Measurements from ENCODE around the gene CLEC7A. TPM values are rescaled to one million over a fixed set of nuclear protein-coding genes. Genes with fewer than 3 reads are reported as not detected.

The CLEC7A gene
- 1 to 10 TPM; 1.7 to 2.2 (median 2.1) TPM for polyA plus RNA-seq (ENCODE audit: insufficient read length in 3 of 3)

- no peak for DNase-seq (ENCODE audit: low read depth in 3 of 3, low spot score in 2 of 3)
Observed at GRCh38 chr12:10130042-10130441, at the start of gene CLEC7A. TSS of gene CLEC7A (minus strand) at chr12:10130199. CDS start at chr12:10130082, 117 bp downstream.

GRCh38 chr12:10179776-10180181 is 49.8 kb upstream of the CLEC7A start:
- DNase-seq (ENCODE audit: low read depth in 3 of 3, low spot score in 2 of 3): no peak

GRCh38 chr12:10178821-10179220 is 48.8 kb upstream of the CLEC7A start, which contains the start of gene TMEM52B:
TSS of gene TMEM52B (plus strand) at chr12:10179032. CDS start at chr12:10179575, 543 bp downstream.
- DNase-seq (ENCODE audit: low read depth in 3 of 3, low spot score in 2 of 3): no peak

- DNase-seq (ENCODE audit: low read depth in 3 of 3, low spot score in 2 of 3): peak in 2 of 3 donors; percentile 41 to 44
Observed at GRCh38 chr12:10175846-10176636, 46.0 kb upstream of the CLEC7A start.

GRCh38 chr12:10174986-10175614 is 45.1 kb upstream of the CLEC7A start:
- DNase-seq (ENCODE audit: low read depth in 3 of 3, low spot score in 2 of 3): no peak

GRCh38 chr12:10171973-10172728 is 42.2 kb upstream of the CLEC7A start, which contains the start of gene OLR1:
TSS of gene OLR1 (minus strand) at chr12:10172132. CDS start at chr12:10172077, 55 bp downstream.
- no peak for DNase-seq (ENCODE audit: low read depth in 3 of 3, low spot score in 2 of 3)

GRCh38 chr12:10170216-10170615 is 40.2 kb upstream of the CLEC7A start:
- no peak for DNase-seq (ENCODE audit: low read depth in 3 of 3, low spot score in 2 of 3)

GRCh38 chr12:10169104-10169503 is 39.1 kb upstream of the CLEC7A start:
- no peak for DNase-seq (ENCODE audit: low read depth in 3 of 3, low spot score in 2 of 3)

- no peak for DNase-seq (ENCODE audit: low read depth in 3 of 3, low spot score in 2 of 3)
Observed at GRCh38 chr12:10167599-10167998, 37.6 kb upstream of the CLEC7A start.

- DNase-seq (ENCODE audit: low read depth in 3 of 3, low spot score in 2 of 3): no peak
Observed at GRCh38 chr12:10165421-10165820, 35.4 kb upstream of the CLEC7A start.

GRCh38 chr12:10163084-10163483 is 33.1 kb upstream of the CLEC7A start:
- no peak for DNase-seq (ENCODE audit: low read depth in 3 of 3, low spot score in 2 of 3)

GRCh38 chr12:10160617-10161385 is 30.8 kb upstream of the CLEC7A start:
- DNase-seq (ENCODE audit: low read depth in 3 of 3, low spot score in 2 of 3): no peak

- no peak for DNase-seq (ENCODE audit: low read depth in 3 of 3, low spot score in 2 of 3)
Observed at GRCh38 chr12:10159280-10159679, 29.3 kb upstream of the CLEC7A start.

GRCh38 chr12:10158406-10158805 is 28.4 kb upstream of the CLEC7A start:
- no peak for DNase-seq (ENCODE audit: low read depth in 3 of 3, low spot score in 2 of 3)

- no peak for DNase-seq (ENCODE audit: low read depth in 3 of 3, low spot score in 2 of 3)
Observed at GRCh38 chr12:10155966-10156365, 26.0 kb upstream of the CLEC7A start.

GRCh38 chr12:10154145-10154496 is 24.1 kb upstream of the CLEC7A start:
- no peak for DNase-seq (ENCODE audit: low read depth in 3 of 3, low spot score in 2 of 3)

GRCh38 chr12:10153271-10154144 is 23.5 kb upstream of the CLEC7A start:
- peak in 2 of 3 donors; percentile 63 to 69 for DNase-seq (ENCODE audit: low read depth in 3 of 3, low spot score in 2 of 3)

GRCh38 chr12:10151621-10152020 is 21.6 kb upstream of the CLEC7A start:
- no peak for DNase-seq (ENCODE audit: low read depth in 3 of 3, low spot score in 2 of 3)

GRCh38 chr12:10147714-10148403 is 17.9 kb upstream of the CLEC7A start:
- DNase-seq (ENCODE audit: low read depth in 3 of 3, low spot score in 2 of 3): no peak

Data from right renal cortex interstitium (tissue), 3 donors.